Fibroblast of lung (primary cell): ENCODE data around the gene LARP1. TPM values are rescaled to one million over a fixed set of nuclear protein-coding genes. Genes with fewer than 3 reads are reported as not detected.

Experiments used
- DNase-seq, 2 donors: peaks; one replicate each; pipeline versions ENCODE4 v3.0.0 to v3.0.0-alpha.2; 2010; ENCODE audit warnings: low read depth in 2 of 2
- H2AFZ ChIP-seq: 2 replicates; pipeline ENCODE4 v1.5.1; 2012; ENCODE audit warnings: low read length, control low read depth, inconsistent platforms
- H3K27ac ChIP-seq: 2 replicates; pipeline ENCODE4 v1.5.1; 2011; ENCODE audit warnings: low read length, control low read depth; ENCODE audit not compliant: insufficient read depth
- H3K27me3 ChIP-seq: 2 replicates; pipeline ENCODE4 v1.5.1; 2011; ENCODE audit warnings: mild to moderate bottlenecking, low read length; ENCODE audit not compliant: control insufficient read depth, insufficient read depth
- H3K36me3 ChIP-seq: 2 replicates; pipeline ENCODE4 v1.5.1; 2011; ENCODE audit warnings: low read length; ENCODE audit not compliant: control insufficient read depth, insufficient read depth
- H3K4me1 ChIP-seq: 2 replicates; pipeline ENCODE4 v1.5.1; 2011; ENCODE audit warnings: low read length; ENCODE audit not compliant: control insufficient read depth, insufficient read depth; ENCODE audit errors: extremely low read depth
- H3K4me2 ChIP-seq: 2 replicates; pipeline ENCODE4 v1.5.1; 2011; ENCODE audit warnings: low read length, control low read depth; ENCODE audit not compliant: insufficient read depth; ENCODE audit errors: extremely low read depth
- H3K4me3 ChIP-seq, 4 experiments: fragments of 200-600 bp in 1 of 4; sonication (generic) in 1 of 4; replicated peaks in 1 of 4; 2 replicates each; pipeline ENCODE4 v1.5.1; 2011 to 2016; ENCODE audit warnings: low read length in 4 of 4, low read depth in 3 of 4, mild to moderate bottlenecking in 3 of 4, control low read depth in 2 of 4, inconsistent platforms in 1 of 4, mixed read lengths in 1 of 4; ENCODE audit not compliant: insufficient read depth in 1 of 4; ENCODE audit errors: control extremely low read depth in 1 of 4
- H3K79me2 ChIP-seq: 2 replicates; pipeline ENCODE4 v1.5.1; 2012; ENCODE audit warnings: mild to moderate bottlenecking, low read length, inconsistent platforms; ENCODE audit not compliant: control insufficient read depth, insufficient read depth
- H3K9ac ChIP-seq: 2 replicates; pipeline ENCODE4 v1.5.1; 2011; ENCODE audit warnings: mild to moderate bottlenecking, low read length, control low read depth; ENCODE audit not compliant: insufficient read depth
- H3K9me3 ChIP-seq: 2 replicates; pipeline ENCODE4 v1.5.1; 2012; ENCODE audit warnings: low read depth, low read length; ENCODE audit not compliant: control insufficient read depth, insufficient read depth
- H4K20me1 ChIP-seq: 2 replicates; pipeline ENCODE4 v1.5.1; 2011; ENCODE audit warnings: low read length; ENCODE audit not compliant: control insufficient read depth, insufficient read depth; ENCODE audit errors: extremely low read depth
- CTCF ChIP-seq, 2 donors: IDR thresholded peaks in 1 of 2; conservative IDR thresholded peaks in 1 of 2; 1 replicate in 1 of 2; 2 replicates in 1 of 2; pipeline ENCODE4 v1.5.1; 2011 to 2012; ENCODE audit warnings: low read length in 2 of 2, control low read depth in 1 of 2, inconsistent platforms in 1 of 2, low read depth in 1 of 2, mild to moderate bottlenecking in 1 of 2
- EZH2 ChIP-seq: IDR thresholded peaks from 2 replicates; pipeline ENCODE4 v1.5.1; 2012; ENCODE audit warnings: low read length, control low read depth, mild to moderate bottlenecking; ENCODE audit errors: missing control alignments
- polyA plus RNA-seq, 2 donors: library from polyadenylated mRNA; depleted of rRNA in 1 of 2; stranded (reverse) in 1 of 2; unstranded in 1 of 2; fragments of >200 nt; gene quantifications; 2 replicates each; pipeline ENCODE4 v1.2.1, GENCODE V29; 2011 to 2012; ENCODE audit warnings: missing spikeins in 1 of 2
- total RNA-seq: library from RNA; depleted of rRNA; stranded (reverse); fragments of >200 nt; gene quantifications from 2 replicates; pipeline ENCODE4 v1.2.1, GENCODE V29; 2014

LARP1 gene
- total and polyA plus RNA-seq, 2 donors (not counting 1 experiment from before 2014, with no cell fraction given) = 51.0 to 81.3 TPM

- Histone ChIP-seq H3K4me2 (no peak overlapping the region), H3K27me3 (no peaks in the 10 kb centered on the region), H2AFZ (no peak overlapping the region), H3K4me3 (no peak overlapping the region), H3K4me1 (peaks cover 4% of the 10 kb centered on the region), H4K20me1 (no peaks in the 10 kb centered on the region), H3K79me2 (no peaks in the 10 kb centered on the region), H3K9ac (no peak overlapping the region), H3K9me3 (no peaks in the 10 kb centered on the region), H3K27ac (no peak overlapping the region), H3K36me3 (no peaks in the 10 kb centered on the region)
- TF ChIP-seq CTCF (conservative IDR thresholded peaks at IDR 0.05 in 1 of 2, IDR thresholded peaks at IDR 0.05 in 1 of 2; ENCODE audit: low read depth in 1 of 2, low read length in 2 of 2) = no peak
- TF ChIP-seq EZH2 = no peak
- DNase-seq = no peak
Observed at GRCh38 chr5:154851351-154851750, 96.2 kb downstream of the LARP1 start.

- H3K36me3 ChIP-seq = no peaks in the 10 kb centered on the region
- no peaks in the 10 kb centered on the region for H3K9me3 ChIP-seq
- peak overlapping the region; percentile 89 for H3K27ac ChIP-seq
- no peaks in the 10 kb centered on the region for H3K27me3 ChIP-seq
- H4K20me1 ChIP-seq = no peaks in the 10 kb centered on the region
- H3K4me2 ChIP-seq = peak overlapping the region; percentile 99
- H3K9ac ChIP-seq = peak overlapping the region; percentile 93
- H2AFZ ChIP-seq = peak overlapping the region; percentile 89
- H3K79me2 ChIP-seq = peaks cover 40% of the 10 kb centered on the region
- peak overlapping the region; percentile 71 to 99 (median 83) for H3K4me3 ChIP-seq
- TF ChIP-seq CTCF (conservative IDR thresholded peaks at IDR 0.05 in 1 of 2, IDR thresholded peaks at IDR 0.05 in 1 of 2; ENCODE audit: low read depth in 1 of 2, low read length in 2 of 2) (no peak), EZH2 (no peak)
- peak; percentile 97 to 98 for DNase-seq
- H3K4me1 ChIP-seq = peaks cover 7% of the 10 kb centered on the region
Observed at GRCh38 chr5:154857530-154858296, 102.5 kb downstream of the LARP1 start.

- H3K36me3 ChIP-seq = peaks cover under 1% of the 10 kb centered on the region
- no peaks in the 10 kb centered on the region for H3K9me3 ChIP-seq
- TF ChIP-seq EZH2 = no peak
- TF ChIP-seq CTCF (conservative IDR thresholded peaks at IDR 0.05 in 1 of 2, IDR thresholded peaks at IDR 0.05 in 1 of 2; ENCODE audit: low read depth in 1 of 2, low read length in 2 of 2) = no peak
- H3K27me3 ChIP-seq = no peaks in the 10 kb centered on the region
- H3K4me3 ChIP-seq = peak within 1 kb of the TSS; percentile 71 to 99 (median 83)
- peak; percentile 97 to 98 for DNase-seq
- H3K79me2 ChIP-seq = peaks cover 47% of the 10 kb centered on the region
- H4K20me1 ChIP-seq = no peaks in the 10 kb centered on the region
- H3K4me1 ChIP-seq = peaks cover 7% of the 10 kb centered on the region
- peak within 1 kb of the TSS; percentile 93 for H3K9ac ChIP-seq
- peak within 1 kb of the TSS; percentile 89 for H3K27ac ChIP-seq
- H3K4me2 ChIP-seq = peak within 1 kb of the TSS; percentile 99
- peak within 1 kb of the TSS; percentile 89 for H2AFZ ChIP-seq
Observed at GRCh38 chr5:154858297-154858971, 103.3 kb downstream of the LARP1 start, which contains the start of gene CNOT8. CNOT8 (plus strand) TSS chr5:154858627; CDS start chr5:154863279, 4,652 bp downstream.
